Memory B cell (primary cell): ENCODE results near the gene TCF15.

Experiments used
- ATAC-seq: fragments of 150-1000 bp; cut with Tn5 transposase; 2 replicates; pipeline ENCODE4 v1.10.0; 2021; ENCODE audit warnings: low read depth, mild to moderate bottlenecking, moderate library complexity
- DNase-seq, 2 donors: peaks; one replicate each; pipeline ENCODE4 v3.0.0; 2022; ENCODE audit warnings: low spot score in 2 of 2
- H3K27ac Mint-ChIP-seq: one replicate; pipeline ENCODE4 v1.8.0; 2022; ENCODE audit warnings: mild to moderate bottlenecking, moderate library complexity, mixed read lengths
- H3K27me3 Mint-ChIP-seq: one replicate; pipeline ENCODE4 v1.8.0; 2022; ENCODE audit warnings: mixed read lengths
- H3K36me3 Mint-ChIP-seq: one replicate; pipeline ENCODE4 v1.8.0; 2022; ENCODE audit warnings: mild to moderate bottlenecking, mixed read lengths
- H3K4me1 Mint-ChIP-seq: one replicate; pipeline ENCODE4 v1.8.0; 2022; ENCODE audit warnings: mixed read lengths
- H3K4me3 Mint-ChIP-seq: one replicate; pipeline ENCODE4 v1.8.0; 2022; ENCODE audit warnings: mild to moderate bottlenecking, moderate library complexity, mixed read lengths
- H3K9me3 Mint-ChIP-seq: one replicate; pipeline ENCODE4 v1.8.0; 2022; ENCODE audit warnings: mixed read lengths

TCF15 gene

DNA sequence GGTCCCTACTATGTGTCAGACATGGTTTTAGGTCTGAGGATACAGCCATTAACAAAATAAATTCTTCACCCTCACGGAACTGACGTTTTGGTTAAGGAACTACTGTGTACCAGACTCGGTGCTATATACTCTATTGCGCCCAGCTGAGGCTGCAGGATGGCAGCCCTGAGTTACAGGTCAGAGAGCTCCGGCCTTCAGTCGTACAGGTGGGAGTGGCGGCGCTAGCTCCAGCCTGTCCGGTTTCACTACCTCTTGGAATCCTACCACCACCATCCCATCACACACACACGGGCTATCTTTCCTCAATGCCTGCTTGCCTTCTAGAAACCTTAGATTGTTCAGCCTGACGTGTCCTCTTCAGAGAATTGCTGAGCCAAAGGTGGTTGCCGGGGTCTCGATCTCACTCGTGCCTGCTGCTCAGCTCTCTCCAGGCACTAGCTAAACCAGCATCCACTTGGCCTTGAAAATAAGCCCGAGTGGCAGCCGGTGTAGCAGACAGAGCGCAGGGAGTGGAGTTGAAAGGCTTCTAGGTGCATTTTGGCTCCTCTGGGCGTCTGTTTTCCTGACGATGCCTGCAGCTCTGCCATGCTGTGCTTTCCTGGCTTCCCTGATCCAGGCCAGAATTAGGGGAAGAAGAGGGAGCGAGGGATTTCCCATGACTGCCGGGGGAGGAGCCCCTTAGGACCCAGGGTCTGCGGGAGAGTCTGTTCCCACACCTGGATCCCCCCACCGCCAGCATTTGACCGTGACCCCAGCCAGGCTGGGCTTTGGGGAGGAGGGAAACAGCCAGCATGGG is 1.1 kb upstream of the TCF15 start:
- Mint-ChIP-seq H3K36me3 (no peaks in the 10 kb centered on the region), H3K4me1 (peaks cover 4% of the 10 kb centered on the region), H3K9me3 (no peaks in the 10 kb centered on the region), H3K27ac (no peak overlapping the region), H3K27me3 (peaks cover 29% of the 10 kb centered on the region), H3K4me3 (no peak overlapping the region)
- DNase-seq (no peak), ATAC-seq (no peak)

- ATAC-seq (no peak), DNase-seq (no peak)
- Mint-ChIP-seq H3K27ac (no peak overlapping the region), H3K27me3 (peaks cover 23% of the 10 kb centered on the region), H3K9me3 (no peaks in the 10 kb centered on the region), H3K4me3 (no peak overlapping the region), H3K36me3 (no peaks in the 10 kb centered on the region), H3K4me1 (no peaks in the 10 kb centered on the region)
Observed at GRCh38 chr20:609371-609964, 641 bp downstream of the TCF15 start.

DNA sequence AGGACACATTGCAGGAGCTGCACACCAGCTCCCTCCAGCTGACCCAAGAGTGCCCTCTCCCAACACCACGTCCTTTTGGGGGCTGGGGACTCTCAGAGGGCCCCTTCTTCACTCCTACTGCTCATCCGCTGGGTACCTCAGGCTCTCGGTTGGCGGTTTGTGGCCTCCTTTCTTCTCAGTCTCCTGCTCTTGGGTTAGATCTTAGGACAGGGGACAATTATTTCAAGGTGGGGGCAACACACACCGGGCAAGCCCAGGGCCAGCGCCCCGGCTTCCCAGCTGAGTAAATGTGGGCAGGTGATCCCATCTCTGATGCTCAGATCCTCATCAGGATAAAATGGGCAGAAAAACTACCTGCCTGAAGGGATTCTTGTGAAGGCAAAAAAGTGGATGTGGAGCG is 1.1 kb downstream of the TCF15 start:
- Mint-ChIP-seq H3K36me3 (no peaks in the 10 kb centered on the region), H3K27ac (no peak overlapping the region), H3K27me3 (peaks cover 23% of the 10 kb centered on the region), H3K4me1 (no peaks in the 10 kb centered on the region), H3K9me3 (no peaks in the 10 kb centered on the region), H3K4me3 (no peak overlapping the region)
- ATAC-seq = no peak
- no peak for DNase-seq

- Mint-ChIP-seq H3K27ac (no peak overlapping the region), H3K27me3 (peaks cover 16% of the 10 kb centered on the region), H3K4me3 (no peak overlapping the region), H3K36me3 (no peaks in the 10 kb centered on the region), H3K9me3 (no peaks in the 10 kb centered on the region), H3K4me1 (no peaks in the 10 kb centered on the region)
- DNase-seq (no peak), ATAC-seq (no peak)
Observed at GRCh38 chr20:607476-607875, 2.6 kb downstream of the TCF15 start.

GRCh38 chr20:605237-605636 is 4.9 kb downstream of the TCF15 start:
- no peaks in the 10 kb centered on the region for H3K4me1 Mint-ChIP-seq
- no peaks in the 10 kb centered on the region for H3K9me3 Mint-ChIP-seq

DNA sequence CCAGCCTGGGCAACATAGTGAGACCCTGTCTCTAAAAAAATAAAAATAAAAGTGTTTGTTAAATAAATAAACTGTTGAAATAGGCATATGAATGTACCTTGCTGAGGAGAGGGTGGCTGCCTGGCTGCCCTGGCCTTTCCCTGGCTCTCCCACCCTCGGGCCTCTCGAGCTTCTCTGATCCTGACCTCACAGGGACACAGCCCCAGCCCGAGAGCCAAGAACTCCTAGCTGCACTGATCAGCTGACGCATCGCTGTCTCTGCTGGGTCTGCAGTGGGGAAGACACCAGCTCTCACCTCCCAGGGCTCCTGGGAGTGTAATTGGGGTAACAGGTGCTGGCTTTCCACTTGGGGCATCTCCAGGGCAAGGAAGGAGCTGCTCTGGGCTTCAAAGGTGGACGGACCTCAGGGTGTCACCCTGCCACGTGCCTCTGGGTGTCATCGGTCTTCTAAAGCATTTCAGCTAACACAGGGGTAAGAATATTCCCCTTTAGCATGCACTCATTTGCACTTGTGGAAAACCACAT is 6.9 kb downstream of the TCF15 start:
- Mint-ChIP-seq H3K36me3 (no peaks in the 10 kb centered on the region), H3K4me3 (no peak overlapping the region), H3K27me3 (peaks cover 7% of the 10 kb centered on the region), H3K27ac (no peak overlapping the region), H3K9me3 (no peaks in the 10 kb centered on the region), H3K4me1 (no peaks in the 10 kb centered on the region)
- ATAC-seq = no peak
- DNase-seq = no peak

More at GRCh38 chr20:605237-605636, 4.9 kb downstream of the TCF15 start:
- no peak for ATAC-seq
- H3K27me3 Mint-ChIP-seq = peaks cover 7% of the 10 kb centered on the region
- DNase-seq = no peak
- no peaks in the 10 kb centered on the region for H3K36me3 Mint-ChIP-seq
- no peak overlapping the region for H3K27ac Mint-ChIP-seq
- H3K4me3 Mint-ChIP-seq = no peak overlapping the region

GRCh38 chr20:602111-602970 is 7.8 kb downstream of the TCF15 start:
- DNase-seq = no peak
- no peaks in the 10 kb centered on the region for H3K9me3 Mint-ChIP-seq
- H3K4me1 Mint-ChIP-seq = no peaks in the 10 kb centered on the region
- H3K27me3 Mint-ChIP-seq = peaks cover 3% of the 10 kb centered on the region
- no peak overlapping the region for H3K4me3 Mint-ChIP-seq
- H3K27ac Mint-ChIP-seq = no peak overlapping the region
- H3K36me3 Mint-ChIP-seq = no peaks in the 10 kb centered on the region
- no peak for ATAC-seq

- Mint-ChIP-seq H3K27me3 (no peaks in the 10 kb centered on the region), H3K9me3 (no peaks in the 10 kb centered on the region), H3K4me3 (no peak overlapping the region), H3K4me1 (no peaks in the 10 kb centered on the region), H3K27ac (no peak overlapping the region), H3K36me3 (no peaks in the 10 kb centered on the region)
- ATAC-seq = no peak
- no peak for DNase-seq
Observed at GRCh38 chr20:600736-601135, 9.4 kb downstream of the TCF15 start.

DNA sequence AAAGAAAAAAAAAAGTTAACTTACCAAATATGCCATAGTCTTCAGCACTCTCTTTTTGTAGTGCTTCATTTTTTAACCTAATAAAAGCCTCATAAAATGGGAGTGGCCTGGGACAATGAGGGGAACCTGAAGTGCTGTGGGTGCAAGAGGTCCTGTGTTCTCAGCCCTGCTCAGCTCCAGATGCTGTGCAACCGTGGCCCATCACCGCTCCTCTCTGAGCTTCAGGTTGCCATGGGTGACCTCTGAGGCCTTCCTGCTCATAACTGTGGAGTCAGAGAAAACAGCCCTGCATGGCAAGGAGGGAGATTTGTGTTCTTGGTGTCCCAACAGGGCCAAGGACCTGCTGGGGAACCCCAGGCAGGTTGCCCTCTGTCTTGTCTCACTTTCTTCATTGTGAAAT is 10.0 kb downstream of the TCF15 start:
- Mint-ChIP-seq H3K4me3 (no peak overlapping the region), H3K27ac (no peak overlapping the region), H3K9me3 (no peaks in the 10 kb centered on the region), H3K36me3 (no peaks in the 10 kb centered on the region), H3K27me3 (peaks cover 2% of the 10 kb centered on the region), H3K4me1 (no peaks in the 10 kb centered on the region)
- ATAC-seq = no peak
- no peak for DNase-seq

GRCh38 chr20:598133-598850 is 11.8 kb downstream of the TCF15 start:
- Mint-ChIP-seq H3K4me1 (no peaks in the 10 kb centered on the region), H3K27me3 (peaks cover 5% of the 10 kb centered on the region), H3K27ac (no peak overlapping the region), H3K36me3 (no peaks in the 10 kb centered on the region), H3K4me3 (no peak overlapping the region), H3K9me3 (no peaks in the 10 kb centered on the region)
- DNase-seq (no peak), ATAC-seq (no peak)

DNA sequence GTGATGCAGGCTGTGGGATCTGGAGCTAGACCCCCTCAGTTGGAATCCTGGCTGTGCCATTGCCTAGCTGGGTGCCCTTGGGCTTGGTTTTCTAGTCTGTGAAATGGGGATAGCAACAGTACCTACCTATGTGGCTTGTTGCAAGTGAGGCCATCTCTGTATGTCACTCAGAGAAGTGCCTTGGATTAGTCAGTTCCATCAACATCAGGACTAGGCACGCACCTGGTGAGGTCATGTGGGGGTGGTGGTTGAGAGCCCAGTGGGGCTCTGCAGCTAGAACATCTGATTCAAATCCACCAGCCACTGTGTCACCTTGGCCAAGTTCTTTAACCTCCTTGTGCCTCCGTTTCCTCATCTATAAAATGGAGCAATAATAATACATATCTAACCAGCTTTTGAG is 12.5 kb downstream of the TCF15 start:
- Mint-ChIP-seq H3K27me3 (peaks cover 5% of the 10 kb centered on the region), H3K36me3 (no peaks in the 10 kb centered on the region), H3K4me3 (no peak overlapping the region), H3K9me3 (no peaks in the 10 kb centered on the region), H3K27ac (no peak overlapping the region), H3K4me1 (no peaks in the 10 kb centered on the region)
- DNase-seq (no peak), ATAC-seq (no peak)

DNA sequence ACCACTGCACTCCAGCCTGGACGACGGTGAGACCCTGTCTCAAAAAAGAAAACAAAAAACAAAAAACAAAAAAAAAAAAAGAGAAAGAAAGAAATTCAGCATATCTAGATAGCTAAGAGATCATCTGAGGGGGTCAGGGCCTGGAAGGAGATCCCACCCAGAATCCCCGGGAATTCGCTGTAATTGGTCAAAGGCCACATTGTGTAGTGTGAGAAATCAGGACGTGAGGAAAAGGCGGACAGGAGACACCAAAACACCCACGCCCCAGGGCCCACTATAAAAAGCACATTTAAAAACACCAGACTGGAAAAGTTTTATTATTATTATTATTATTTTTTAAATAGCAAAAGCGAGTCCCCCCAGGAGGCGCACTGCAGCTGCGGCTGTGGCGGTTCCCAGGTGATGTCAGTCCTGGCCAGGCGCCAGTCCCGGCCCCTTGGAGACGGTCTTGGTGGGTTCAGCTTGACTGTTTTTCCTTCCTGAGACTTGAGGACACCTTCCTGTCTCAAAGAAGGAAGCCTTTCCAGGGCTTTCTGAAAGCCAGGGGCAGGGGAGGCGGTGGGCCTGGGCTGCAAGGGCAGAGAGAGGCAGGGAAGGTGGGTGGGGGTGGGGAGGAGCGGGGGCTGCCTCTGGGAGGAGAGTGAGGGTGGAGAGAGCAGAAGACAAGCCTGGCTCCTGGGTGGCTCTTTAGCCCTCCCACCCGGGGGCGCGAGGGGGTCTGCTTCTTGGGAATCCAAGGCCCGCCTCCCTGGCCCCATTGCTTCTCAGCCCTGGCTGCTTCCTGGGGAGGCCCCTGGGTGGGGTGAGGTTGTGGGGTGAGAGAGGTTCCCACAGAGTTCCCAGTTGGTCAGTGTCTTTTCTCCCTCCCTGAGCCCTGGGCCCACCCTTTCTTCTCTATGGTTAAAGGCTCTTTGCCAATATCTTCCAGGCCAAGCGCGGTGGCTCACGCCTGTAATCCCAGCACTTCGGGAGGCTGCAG is 14.5 kb downstream of the TCF15 start:
- Mint-ChIP-seq H3K4me1 (no peaks in the 10 kb centered on the region), H3K4me3 (no peak overlapping the region), H3K27ac (no peak overlapping the region), H3K36me3 (no peaks in the 10 kb centered on the region), H3K9me3 (no peaks in the 10 kb centered on the region), H3K27me3 (peaks cover 5% of the 10 kb centered on the region)
- DNase-seq (no peak), ATAC-seq (no peak)

- ATAC-seq (no peak), DNase-seq (no peak)
- Mint-ChIP-seq H3K9me3 (no peaks in the 10 kb centered on the region), H3K27me3 (peaks cover 7% of the 10 kb centered on the region), H3K27ac (no peak overlapping the region), H3K4me3 (no peak overlapping the region), H3K36me3 (no peaks in the 10 kb centered on the region), H3K4me1 (no peaks in the 10 kb centered on the region)
Observed at GRCh38 chr20:592506-592905, 17.6 kb downstream of the TCF15 start.
